H9 (cell line): ENCODE data around the gene DNAJC7. TPM values are rescaled to one million over a fixed set of nuclear protein-coding genes. Genes with fewer than 3 reads are reported as not detected.

ENCODE experiments used
- DNase-seq: peaks from one replicate; pipeline ENCODE4 v3.0.0-alpha.2; 2017
- H2AFZ ChIP-seq: one replicate; pipeline ENCODE4 v1.6.1; 2013; ENCODE audit warnings: mild to moderate bottlenecking, low read length, control low read depth, moderate library complexity
- H2AK5ac ChIP-seq: 2 replicates; pipeline ENCODE4 v1.6.1; 2013; ENCODE audit warnings: low read length, control low read depth, mixed read lengths; ENCODE audit not compliant: insufficient read length
- H2BK120ac ChIP-seq: one replicate; pipeline ENCODE4 v1.6.1; 2013; ENCODE audit warnings: low read depth, mild to moderate bottlenecking, low read length, control low read depth, inconsistent platforms; ENCODE audit not compliant: poor library complexity, severe bottlenecking
- H2BK12ac ChIP-seq: 2 replicates; pipeline ENCODE4 v1.6.1; 2013; ENCODE audit warnings: low read length, control low read depth, mixed read lengths, low read depth; ENCODE audit not compliant: insufficient read length
- H2BK15ac ChIP-seq: 2 replicates; pipeline ENCODE4 v1.6.1; 2013; ENCODE audit warnings: low read depth, low read length, control low read depth
- H2BK20ac ChIP-seq: one replicate; pipeline ENCODE4 v1.6.1; 2013; ENCODE audit warnings: low read depth, mild to moderate bottlenecking, low read length, control low read depth, inconsistent platforms; ENCODE audit not compliant: poor library complexity, severe bottlenecking
- H2BK5ac ChIP-seq: 2 replicates; pipeline ENCODE4 v1.6.1; 2013; ENCODE audit warnings: low read length, control low read depth, mixed read lengths; ENCODE audit not compliant: insufficient read length
- H3K14ac ChIP-seq: 2 replicates; pipeline ENCODE4 v1.6.1; 2013; ENCODE audit warnings: low read length, control low read depth; ENCODE audit not compliant: insufficient read depth
- H3K18ac ChIP-seq: 2 replicates; pipeline ENCODE4 v1.6.1; 2013; ENCODE audit warnings: low read depth, mild to moderate bottlenecking, mixed read lengths, low read length, control low read depth; ENCODE audit not compliant: insufficient read length
- H3K23ac ChIP-seq: 2 replicates; pipeline ENCODE4 v1.6.1; 2013; ENCODE audit warnings: low read length, control low read depth, mixed read lengths, low read depth; ENCODE audit not compliant: insufficient read length
- H3K23me2 ChIP-seq: 2 replicates; pipeline ENCODE4 v1.6.1; 2013; ENCODE audit warnings: low read depth, mild to moderate bottlenecking, mixed read lengths, low read length, control low read depth; ENCODE audit not compliant: insufficient read length, poor library complexity, severe bottlenecking
- H3K27ac ChIP-seq: 2 replicates; pipeline ENCODE4 v1.5.1; 2013; ENCODE audit warnings: low read length, control low read depth, mixed read lengths, low read depth; ENCODE audit not compliant: insufficient read length
- H3K27me3 ChIP-seq: 2 replicates; pipeline ENCODE4 v1.6.1; 2013; ENCODE audit warnings: low read length, control low read depth, inconsistent platforms; ENCODE audit not compliant: insufficient read depth
- H3K4ac ChIP-seq: 2 replicates; pipeline ENCODE4 v1.6.1; 2013; ENCODE audit warnings: low read depth, mild to moderate bottlenecking, control low read depth, inconsistent platforms, low read length, moderate library complexity
- H3K4me1 ChIP-seq: 2 replicates; pipeline ENCODE4 v1.6.1; 2013; ENCODE audit warnings: low read length, control low read depth, inconsistent platforms; ENCODE audit not compliant: insufficient read depth
- H3K4me2 ChIP-seq: 2 replicates; pipeline ENCODE4 v1.6.1; 2013; ENCODE audit warnings: low read length, control low read depth, mixed read lengths; ENCODE audit not compliant: insufficient read length, insufficient read depth
- H3K56ac ChIP-seq: 2 replicates; pipeline ENCODE4 v1.6.1; 2013; ENCODE audit warnings: low read depth, mild to moderate bottlenecking, mixed read lengths, low read length, control low read depth; ENCODE audit not compliant: insufficient read length
- H3K79me1 ChIP-seq: 2 replicates; pipeline ENCODE4 v1.6.1; 2013; ENCODE audit warnings: low read depth, mild to moderate bottlenecking, moderate library complexity, low read length, control low read depth, inconsistent platforms; ENCODE audit not compliant: insufficient read depth, poor library complexity, severe bottlenecking
- H3K79me2 ChIP-seq: 2 replicates; pipeline ENCODE4 v1.6.1; 2013; ENCODE audit warnings: low read length, control low read depth, inconsistent platforms; ENCODE audit not compliant: insufficient read depth
- H3K9ac ChIP-seq: 2 replicates; pipeline ENCODE4 v1.6.1; 2013; ENCODE audit warnings: low read length, control low read depth, mixed read lengths; ENCODE audit not compliant: insufficient read length; ENCODE audit errors: extremely low read depth
- H3K9me3 ChIP-seq: one replicate; pipeline ENCODE4 v1.6.1; 2013; ENCODE audit warnings: low read depth, low read length, inconsistent platforms; ENCODE audit not compliant: control insufficient read depth
- H3T11ph ChIP-seq: one replicate; pipeline ENCODE4 v1.6.1; 2013; ENCODE audit warnings: mild to moderate bottlenecking, low read length, control low read depth, inconsistent platforms
- H4K20me1 ChIP-seq: one replicate; pipeline ENCODE4 v1.6.1; 2013; ENCODE audit not compliant: control insufficient read depth, insufficient read length, insufficient read depth
- H4K5ac ChIP-seq: 2 replicates; pipeline ENCODE4 v1.6.1; 2013; ENCODE audit warnings: low read depth, mild to moderate bottlenecking, mixed read lengths, low read length, control low read depth; ENCODE audit not compliant: insufficient read length
- H4K8ac ChIP-seq: replicated peaks from 2 replicates; pipeline ENCODE4 v1.6.1; 2013; ENCODE audit warnings: low read length, control low read depth, mixed read lengths, low read depth; ENCODE audit not compliant: insufficient read length
- H4K91ac ChIP-seq: 2 replicates; pipeline ENCODE4 v1.6.1; 2013; ENCODE audit warnings: low read depth, mild to moderate bottlenecking, moderate library complexity, mixed read lengths, low read length, control low read depth; ENCODE audit not compliant: insufficient read length
- H3K27ac Mint-ChIP-seq, 3 experiments: 2 replicates in 2 of 3; 3 replicates in 1 of 3; pipeline ENCODE4 v1.8.0; 2020 to 2021; ENCODE audit warnings: mixed read lengths in 3 of 3, mild to moderate bottlenecking in 1 of 3, moderate library complexity in 1 of 3
- H3K27me3 Mint-ChIP-seq: 2 replicates; pipeline ENCODE4 v1.8.0; 2021; ENCODE audit warnings: low read depth, mild to moderate bottlenecking, moderate library complexity, mixed read lengths
- H3K36me3 Mint-ChIP-seq, 3 experiments: 2 replicates in 2 of 3; 3 replicates in 1 of 3; pipeline ENCODE4 v1.8.0; 2020 to 2021; ENCODE audit warnings: low read depth in 3 of 3, mixed read lengths in 3 of 3; ENCODE audit not compliant: insufficient read depth in 1 of 3
- H3K4me1 Mint-ChIP-seq, 2 experiments: 2 replicates each; pipeline ENCODE4 v1.8.0; 2020; ENCODE audit warnings: mixed read lengths in 2 of 2
- H3K4me3 Mint-ChIP-seq, 2 experiments: 2 replicates in 1 of 2; 3 replicates in 1 of 2; pipeline ENCODE4 v1.8.0; 2020 to 2021; ENCODE audit warnings: mild to moderate bottlenecking in 2 of 2, mixed read lengths in 2 of 2, moderate library complexity in 1 of 2
- H3K9me3 Mint-ChIP-seq, 2 experiments: 2 replicates in 1 of 2; 3 replicates in 1 of 2; pipeline ENCODE4 v1.8.0; 2020; ENCODE audit warnings: mild to moderate bottlenecking in 2 of 2, mixed read lengths in 2 of 2, moderate library complexity in 1 of 2
- WGBS: extraction: QIAGEN DNeasy Blood & Tissue Kit; methylation state at CpG from one replicate; pipeline ENCODE4 v1.1.7; 2013; ENCODE audit warnings: missing lambda C conversion rate, low lambda C conversion rate, mixed read lengths; ENCODE audit not compliant: insufficient read length; ENCODE audit errors: extremely low coverage; 5-methylcytosine and 5-hydroxymethylcytosine counted together
- total RNA-seq: library from RNA; stranded (reverse); gene quantifications from 2 replicates; pipeline ENCODE4 v1.2.1, GENCODE V29; 2021
- TF ChIP-seq, protein P1 (sequence below): fragments of 200-600 bp; sonication (generic); conservative IDR thresholded peaks from 3 replicates; pipeline ENCODE4 v1.8.0; 2021; ENCODE audit warnings: antibody characterized with exemption, mild to moderate bottlenecking

The DNAJC7 gene
- total RNA-seq, 1 experiment from 2014 or later: 141 TPM

- H4K8ac ChIP-seq: no peak overlapping the region
- H2BK12ac ChIP-seq: no peak overlapping the region
- Mint-ChIP-seq H3K27ac (peak overlapping the region in 2 of 3 experiments; percentile 39 to 56; a peak in 2 of 7 replicates), H3K9me3 (no peaks in the 10 kb centered on the region), H3K36me3 (no peaks in the 10 kb centered on the region; a peak in 2 of 7 replicates), H3K4me3 (no peak overlapping the region), H3K27me3 (peaks cover 3% of the 10 kb centered on the region; the same call in 1 of the 2 replicates), H3K4me1 (peaks cover 36 to 37% of the 10 kb centered on the region in 2 experiments)
- H2BK20ac ChIP-seq: no peak overlapping the region
- H3K79me1 ChIP-seq: no peaks in the 10 kb centered on the region
- H3T11ph ChIP-seq: no peak overlapping the region
- no peak overlapping the region for H3K27ac ChIP-seq
- H3K9ac ChIP-seq: no peak overlapping the region
- no peak overlapping the region for H4K5ac ChIP-seq
- no peak overlapping the region for H3K56ac ChIP-seq
- no peak overlapping the region for H2AFZ ChIP-seq
- no peak overlapping the region for H3K4ac ChIP-seq
- TF ChIP-seq, protein P1, sequence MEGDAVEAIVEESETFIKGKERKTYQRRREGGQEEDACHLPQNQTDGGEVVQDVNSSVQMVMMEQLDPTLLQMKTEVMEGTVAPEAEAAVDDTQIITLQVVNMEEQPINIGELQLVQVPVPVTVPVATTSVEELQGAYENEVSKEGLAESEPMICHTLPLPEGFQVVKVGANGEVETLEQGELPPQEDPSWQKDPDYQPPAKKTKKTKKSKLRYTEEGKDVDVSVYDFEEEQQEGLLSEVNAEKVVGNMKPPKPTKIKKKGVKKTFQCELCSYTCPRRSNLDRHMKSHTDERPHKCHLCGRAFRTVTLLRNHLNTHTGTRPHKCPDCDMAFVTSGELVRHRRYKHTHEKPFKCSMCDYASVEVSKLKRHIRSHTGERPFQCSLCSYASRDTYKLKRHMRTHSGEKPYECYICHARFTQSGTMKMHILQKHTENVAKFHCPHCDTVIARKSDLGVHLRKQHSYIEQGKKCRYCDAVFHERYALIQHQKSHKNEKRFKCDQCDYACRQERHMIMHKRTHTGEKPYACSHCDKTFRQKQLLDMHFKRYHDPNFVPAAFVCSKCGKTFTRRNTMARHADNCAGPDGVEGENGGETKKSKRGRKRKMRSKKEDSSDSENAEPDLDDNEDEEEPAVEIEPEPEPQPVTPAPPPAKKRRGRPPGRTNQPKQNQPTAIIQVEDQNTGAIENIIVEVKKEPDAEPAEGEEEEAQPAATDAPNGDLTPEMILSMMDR: no peak
- peaks cover 2% of the 10 kb centered on the region; the same call in 1 of the 2 replicates for H3K4me1 ChIP-seq
- no peaks in the 10 kb centered on the region for H3K27me3 ChIP-seq
- no peak overlapping the region for H2BK15ac ChIP-seq
- H3K18ac ChIP-seq: no peak overlapping the region
- no peaks in the 10 kb centered on the region for H3K9me3 ChIP-seq
- no peak for DNase-seq
- H2AK5ac ChIP-seq: no peak overlapping the region
- H2BK120ac ChIP-seq: no peak overlapping the region
- H3K14ac ChIP-seq: no peak overlapping the region
- H2BK5ac ChIP-seq: no peak overlapping the region
- WGBS: no CpG with 5 or more reads among the region's 6 CpGs
- H3K4me2 ChIP-seq: peak overlapping the region; percentile 1
- H3K23ac ChIP-seq: no peak overlapping the region
- H3K79me2 ChIP-seq: no peaks in the 10 kb centered on the region
- no peak overlapping the region for H4K91ac ChIP-seq
- H3K23me2 ChIP-seq: no peaks in the 10 kb centered on the region
- no peaks in the 10 kb centered on the region for H4K20me1 ChIP-seq
Measured at GRCh38 chr17:41957869-41958439, 59.3 kb downstream of the DNAJC7 start.
